ENCODE results near the gene PRMT5.

The PRMT5 gene

DNA sequence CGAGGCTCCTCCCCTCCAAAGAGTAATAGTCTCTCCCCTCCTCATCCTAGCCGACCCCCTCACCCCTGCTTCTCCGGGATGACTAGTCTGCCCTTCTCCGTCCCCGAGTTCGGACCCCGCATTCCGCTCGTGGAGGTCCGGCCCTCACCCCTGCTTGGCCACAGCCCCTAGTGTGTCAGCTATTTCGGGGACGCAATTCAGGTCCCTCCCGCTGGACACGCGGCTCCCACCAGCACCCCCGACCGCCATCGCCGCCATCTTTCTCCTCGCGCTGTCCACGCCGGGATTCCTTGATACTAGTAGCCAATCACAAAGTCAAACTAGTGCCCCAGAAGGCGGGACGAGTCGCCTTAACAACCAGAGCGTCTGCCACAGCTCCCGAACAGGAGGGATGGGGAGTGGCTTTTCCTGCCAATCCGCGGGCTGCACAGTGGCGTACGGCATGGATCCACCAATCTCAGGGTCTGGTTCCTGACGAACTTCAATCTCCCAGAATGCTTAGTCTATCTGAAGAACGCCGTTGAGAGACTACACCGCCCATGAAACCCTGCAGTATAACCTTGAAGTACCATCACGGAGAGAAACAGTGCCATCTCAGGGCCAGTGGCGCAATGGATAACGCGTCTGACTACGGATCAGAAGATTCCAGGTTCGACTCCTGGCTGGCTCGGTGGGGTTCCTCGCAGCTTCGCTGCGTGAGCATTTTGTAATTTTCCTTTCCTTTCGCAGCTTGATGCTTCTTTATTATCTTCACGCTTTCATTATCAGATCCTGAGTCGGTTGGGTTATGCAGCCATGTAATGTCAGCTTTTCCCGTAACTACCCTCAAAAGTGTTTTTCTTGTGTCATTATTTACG, at the start of gene PRMT5:
TSS of gene PRMT5 (minus strand) at position 273 of the 857 bp plus-strand sequence. CDS start at position 258, 15 bp downstream.
- H3K4me3 ChIP-seq (replicated peaks in 1 of 2; ENCODE audit: low read depth in 2 of 2, low read length in 2 of 2): peak within 1 kb of the TSS; percentile 79 to 99
- TF ChIP-seq, protein P1, sequence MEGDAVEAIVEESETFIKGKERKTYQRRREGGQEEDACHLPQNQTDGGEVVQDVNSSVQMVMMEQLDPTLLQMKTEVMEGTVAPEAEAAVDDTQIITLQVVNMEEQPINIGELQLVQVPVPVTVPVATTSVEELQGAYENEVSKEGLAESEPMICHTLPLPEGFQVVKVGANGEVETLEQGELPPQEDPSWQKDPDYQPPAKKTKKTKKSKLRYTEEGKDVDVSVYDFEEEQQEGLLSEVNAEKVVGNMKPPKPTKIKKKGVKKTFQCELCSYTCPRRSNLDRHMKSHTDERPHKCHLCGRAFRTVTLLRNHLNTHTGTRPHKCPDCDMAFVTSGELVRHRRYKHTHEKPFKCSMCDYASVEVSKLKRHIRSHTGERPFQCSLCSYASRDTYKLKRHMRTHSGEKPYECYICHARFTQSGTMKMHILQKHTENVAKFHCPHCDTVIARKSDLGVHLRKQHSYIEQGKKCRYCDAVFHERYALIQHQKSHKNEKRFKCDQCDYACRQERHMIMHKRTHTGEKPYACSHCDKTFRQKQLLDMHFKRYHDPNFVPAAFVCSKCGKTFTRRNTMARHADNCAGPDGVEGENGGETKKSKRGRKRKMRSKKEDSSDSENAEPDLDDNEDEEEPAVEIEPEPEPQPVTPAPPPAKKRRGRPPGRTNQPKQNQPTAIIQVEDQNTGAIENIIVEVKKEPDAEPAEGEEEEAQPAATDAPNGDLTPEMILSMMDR (IDR thresholded peaks at IDR 0.05; ENCODE audit: low read depth, low read length): no peak
- peak; percentile 100 for DNase-seq (ENCODE audit: low read depth in 2 of 2)

DNA sequence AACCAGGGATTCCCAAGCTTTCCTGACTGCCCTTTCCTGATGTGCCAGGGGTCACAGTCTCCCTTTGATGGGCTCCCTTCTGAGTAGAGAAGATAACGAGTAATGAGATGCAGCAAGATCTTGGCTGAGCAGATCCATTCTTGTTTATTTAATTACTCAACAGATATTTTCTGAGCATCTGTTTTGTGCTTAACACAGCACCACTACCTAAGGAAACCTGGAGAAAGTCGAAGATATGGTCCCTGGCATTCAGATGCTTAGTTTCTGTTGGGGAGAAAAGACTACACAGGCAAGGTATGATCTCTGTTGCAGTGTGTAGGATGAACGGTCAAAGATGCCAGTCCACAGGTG, 49.3 kb upstream of the PRMT5 start:
- H3K4me3 ChIP-seq (replicated peaks in 1 of 2; ENCODE audit: low read depth in 2 of 2, low read length in 2 of 2): no peak overlapping the region
- peak in 1 of 2 donors; percentile 22 for DNase-seq (ENCODE audit: low read depth in 2 of 2)
- TF ChIP-seq, protein P1 (IDR thresholded peaks at IDR 0.05; ENCODE audit: low read depth, low read length): no peak

DNA sequence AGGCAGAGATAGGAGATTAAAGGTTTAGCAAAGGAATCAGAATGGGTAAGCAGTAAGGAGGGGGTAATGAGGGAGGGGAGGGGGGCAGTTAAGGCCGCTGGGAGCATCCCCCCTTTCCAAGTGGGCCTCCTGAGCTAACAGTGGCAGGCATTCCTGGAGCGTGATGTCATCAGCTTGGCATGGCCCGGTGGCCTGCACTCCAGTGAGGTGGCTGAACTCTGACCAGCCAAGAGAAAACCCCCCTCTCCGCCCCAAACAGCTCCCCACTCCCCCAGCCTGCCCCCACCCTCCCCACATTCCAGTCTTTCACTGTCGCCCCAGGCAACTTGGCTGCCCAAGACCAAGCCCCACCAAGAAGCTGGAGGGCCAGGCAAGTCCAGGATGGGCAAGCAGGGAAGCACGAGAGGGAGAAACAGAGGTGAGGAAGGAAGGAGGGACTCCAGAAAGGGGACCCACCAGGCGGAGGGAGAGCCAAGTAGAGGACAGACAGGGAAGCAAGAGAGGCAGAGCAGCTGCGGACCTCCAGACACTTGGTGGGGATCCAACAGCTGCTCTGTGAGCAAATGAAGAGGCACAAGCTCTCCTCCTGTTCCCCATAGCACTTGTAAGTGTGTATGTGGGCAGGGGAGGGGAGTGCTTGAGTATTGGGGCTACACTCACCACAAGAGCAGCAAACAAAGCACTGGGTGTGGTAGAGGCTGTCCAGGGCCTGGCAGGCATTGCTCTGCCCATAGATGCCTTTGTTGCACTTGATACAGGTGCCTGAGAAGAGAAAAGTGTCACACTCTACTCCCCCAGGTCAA, 48.7 kb upstream of the PRMT5 start:
- DNase-seq (ENCODE audit: low read depth in 2 of 2): peak; percentile 73 to 87
- no peak overlapping the region for H3K4me3 ChIP-seq (replicated peaks in 1 of 2; ENCODE audit: low read depth in 2 of 2, low read length in 2 of 2)
- TF ChIP-seq, protein P1 (IDR thresholded peaks at IDR 0.05; ENCODE audit: low read depth, low read length): no peak

DNA sequence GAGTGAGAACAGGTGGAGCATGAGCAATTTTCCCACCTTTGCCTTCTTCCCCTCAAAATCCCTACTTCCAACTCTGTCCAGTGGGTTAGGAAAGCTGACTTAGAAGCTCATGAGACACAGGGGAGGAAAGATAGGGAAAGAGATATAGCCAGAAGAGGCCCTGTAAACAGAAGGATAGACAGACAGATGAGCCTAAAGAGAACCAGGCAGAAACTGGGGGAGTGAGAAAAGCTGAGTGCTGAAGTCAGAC, 48.2 kb upstream of the PRMT5 start:
- H3K4me3 ChIP-seq (replicated peaks in 1 of 2; ENCODE audit: low read depth in 2 of 2, low read length in 2 of 2): no peak overlapping the region
- TF ChIP-seq, protein P1 (IDR thresholded peaks at IDR 0.05; ENCODE audit: low read depth, low read length): no peak
- no peak for DNase-seq (ENCODE audit: low read depth in 2 of 2)

DNA sequence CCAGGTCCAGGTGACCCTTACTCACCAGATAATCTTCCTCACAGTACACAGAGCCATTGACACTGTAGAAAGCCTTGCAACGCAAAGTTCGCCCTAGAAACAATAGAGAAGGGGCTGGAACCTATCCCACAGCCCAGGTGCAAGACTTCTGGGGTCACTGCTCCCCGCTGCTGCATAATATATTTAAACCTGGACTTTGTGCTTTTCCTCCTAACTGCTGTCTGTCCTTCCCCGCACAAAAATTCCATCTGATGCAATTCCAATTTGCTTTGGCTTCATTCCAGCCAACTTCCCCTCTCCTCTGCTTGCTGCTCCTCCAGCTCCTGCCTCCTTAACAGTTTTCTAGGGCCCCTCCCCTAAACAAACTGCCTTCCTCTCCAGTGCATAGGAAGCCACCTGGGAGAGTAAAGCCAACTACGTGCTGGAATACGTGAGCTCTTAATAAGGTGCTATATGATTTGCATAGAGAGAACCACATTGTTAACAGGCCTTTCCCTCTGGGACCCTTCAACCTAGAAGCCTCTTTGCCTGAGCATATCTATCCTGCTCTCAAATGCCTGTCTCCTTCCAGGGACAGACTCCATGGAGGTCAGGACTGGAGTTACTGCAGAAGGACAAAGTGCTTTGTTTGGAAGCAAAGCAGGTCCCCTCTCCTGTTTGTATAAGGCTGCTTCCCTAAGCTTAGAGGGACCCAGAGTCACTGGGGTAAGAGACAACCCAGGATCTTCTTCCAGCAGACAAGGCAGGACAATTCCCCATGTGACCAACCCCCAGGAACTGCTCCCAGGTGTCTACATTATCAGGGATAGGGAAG, 47.7 kb upstream of the PRMT5 start:
- TF ChIP-seq, protein P1 (IDR thresholded peaks at IDR 0.05; ENCODE audit: low read depth, low read length): no peak
- DNase-seq (ENCODE audit: low read depth in 2 of 2): peak; percentile 66 to 72
- H3K4me3 ChIP-seq (replicated peaks in 1 of 2; ENCODE audit: low read depth in 2 of 2, low read length in 2 of 2): no peak overlapping the region

DNA sequence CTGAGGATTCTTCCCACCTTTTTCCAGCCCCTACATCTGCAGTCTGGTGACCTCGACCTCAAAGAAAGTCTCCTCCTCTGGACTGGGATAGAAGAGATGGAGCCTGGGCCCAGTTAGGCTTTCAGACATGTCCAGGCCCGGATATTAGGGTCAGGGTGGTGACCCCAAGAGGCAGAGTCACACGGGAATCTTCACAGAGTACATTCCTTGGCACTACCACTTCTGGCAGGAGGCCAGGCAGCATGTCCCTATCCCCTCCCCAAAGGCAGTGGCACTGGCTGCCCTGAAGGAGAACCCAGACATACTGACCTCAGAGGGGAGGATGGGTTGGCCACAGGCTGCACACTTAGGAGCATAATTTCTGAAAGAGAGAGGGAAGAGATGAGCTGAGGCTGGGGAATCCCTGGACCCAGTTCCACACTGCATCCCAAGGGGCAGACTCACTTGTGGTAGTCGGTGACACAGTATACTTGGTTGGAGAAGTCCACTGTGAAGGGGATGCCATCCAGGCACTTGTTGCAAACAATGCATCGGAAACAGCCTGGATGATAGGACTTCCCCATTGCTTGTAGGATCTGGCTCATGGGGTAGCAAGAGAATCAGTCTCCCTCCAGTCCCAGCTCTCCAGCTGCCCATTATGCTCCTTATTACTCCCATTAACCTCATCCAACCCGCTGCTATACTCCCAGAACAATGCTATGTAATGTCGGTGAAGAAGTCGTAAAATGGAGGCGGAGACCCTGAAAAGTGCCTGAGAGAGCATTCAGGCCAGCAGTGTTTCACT, 45.5 kb upstream of the PRMT5 start:
- TF ChIP-seq, protein P1 (IDR thresholded peaks at IDR 0.05; ENCODE audit: low read depth, low read length): no peak
- peak; percentile 38 to 50 for DNase-seq (ENCODE audit: low read depth in 2 of 2)
- no peak overlapping the region for H3K4me3 ChIP-seq (replicated peaks in 1 of 2; ENCODE audit: low read depth in 2 of 2, low read length in 2 of 2)

Data from cardiac fibroblast (primary cell).